ENCODE results near the gene PRSS50. TPM values are rescaled to one million over a fixed set of nuclear protein-coding genes. Genes with fewer than 3 reads are reported as not detected.

PRSS50 gene
- polyA plus RNA-seq, 1 of the 3 experiments (the other 2 are of a cell fraction) = not detected

- CTCF ChIA-PET = interaction anchor here (1.2 kb wide), 1 partner anchor 190 kb away, joined by 3 read pairs; no protein-coding TSS in a partner anchor
- TF ChIP-seq USF1 (IDR thresholded peaks at IDR 0.05; ENCODE audit: borderline replicate concordance, low read depth) (no peak), ZBTB33 (IDR thresholded peaks at IDR 0.05; ENCODE audit: borderline replicate concordance, low read depth) (no peak), NFIC (IDR thresholded peaks at IDR 0.05; ENCODE audit: borderline replicate concordance) (no peak), RXRA (IDR thresholded peaks at IDR 0.05; ENCODE audit: borderline replicate concordance, low read depth) (no peak), RFX5 (IDR thresholded peaks at IDR 0.05; ENCODE audit: low read length) (no peak), CHD2 (IDR thresholded peaks at IDR 0.05; ENCODE audit: low read length, partially characterized antibody) (no peak), RCOR1 (IDR thresholded peaks at IDR 0.05; ENCODE audit: low read length) (no peak), FOXJ3 (CRISPR knock-in tag; IDR thresholded peaks at IDR 0.05) (no peak), YY1 (IDR thresholded peaks at IDR 0.05; ENCODE audit: low read depth) (no peak), JUND (IDR thresholded peaks at IDR 0.05) (no peak), MXI1 (IDR thresholded peaks at IDR 0.05; ENCODE audit: low read depth, low read length) (no peak), FOSL2 (IDR thresholded peaks at IDR 0.05; ENCODE audit: borderline replicate concordance, low read depth) (no peak), RAD21 (IDR thresholded peaks at IDR 0.05; ENCODE audit: low read length) (no peak)
- TF ChIP-seq, protein P1, sequence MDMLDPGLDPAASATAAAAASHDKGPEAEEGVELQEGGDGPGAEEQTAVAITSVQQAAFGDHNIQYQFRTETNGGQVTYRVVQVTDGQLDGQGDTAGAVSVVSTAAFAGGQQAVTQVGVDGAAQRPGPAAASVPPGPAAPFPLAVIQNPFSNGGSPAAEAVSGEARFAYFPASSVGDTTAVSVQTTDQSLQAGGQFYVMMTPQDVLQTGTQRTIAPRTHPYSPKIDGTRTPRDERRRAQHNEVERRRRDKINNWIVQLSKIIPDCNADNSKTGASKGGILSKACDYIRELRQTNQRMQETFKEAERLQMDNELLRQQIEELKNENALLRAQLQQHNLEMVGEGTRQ (IDR thresholded peaks at IDR 0.05; ENCODE audit: borderline replicate concordance, low read depth, low read length) = no peak
- TF ChIP-seq, protein P2, sequence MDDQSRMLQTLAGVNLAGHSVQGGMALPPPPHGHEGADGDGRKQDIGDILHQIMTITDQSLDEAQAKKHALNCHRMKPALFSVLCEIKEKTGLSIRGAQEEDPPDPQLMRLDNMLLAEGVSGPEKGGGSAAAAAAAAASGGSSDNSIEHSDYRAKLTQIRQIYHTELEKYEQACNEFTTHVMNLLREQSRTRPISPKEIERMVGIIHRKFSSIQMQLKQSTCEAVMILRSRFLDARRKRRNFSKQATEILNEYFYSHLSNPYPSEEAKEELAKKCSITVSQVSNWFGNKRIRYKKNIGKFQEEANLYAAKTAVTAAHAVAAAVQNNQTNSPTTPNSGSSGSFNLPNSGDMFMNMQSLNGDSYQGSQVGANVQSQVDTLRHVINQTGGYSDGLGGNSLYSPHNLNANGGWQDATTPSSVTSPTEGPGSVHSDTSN (IDR thresholded peaks at IDR 0.05) = no peak
- TF ChIP-seq, protein P3, sequence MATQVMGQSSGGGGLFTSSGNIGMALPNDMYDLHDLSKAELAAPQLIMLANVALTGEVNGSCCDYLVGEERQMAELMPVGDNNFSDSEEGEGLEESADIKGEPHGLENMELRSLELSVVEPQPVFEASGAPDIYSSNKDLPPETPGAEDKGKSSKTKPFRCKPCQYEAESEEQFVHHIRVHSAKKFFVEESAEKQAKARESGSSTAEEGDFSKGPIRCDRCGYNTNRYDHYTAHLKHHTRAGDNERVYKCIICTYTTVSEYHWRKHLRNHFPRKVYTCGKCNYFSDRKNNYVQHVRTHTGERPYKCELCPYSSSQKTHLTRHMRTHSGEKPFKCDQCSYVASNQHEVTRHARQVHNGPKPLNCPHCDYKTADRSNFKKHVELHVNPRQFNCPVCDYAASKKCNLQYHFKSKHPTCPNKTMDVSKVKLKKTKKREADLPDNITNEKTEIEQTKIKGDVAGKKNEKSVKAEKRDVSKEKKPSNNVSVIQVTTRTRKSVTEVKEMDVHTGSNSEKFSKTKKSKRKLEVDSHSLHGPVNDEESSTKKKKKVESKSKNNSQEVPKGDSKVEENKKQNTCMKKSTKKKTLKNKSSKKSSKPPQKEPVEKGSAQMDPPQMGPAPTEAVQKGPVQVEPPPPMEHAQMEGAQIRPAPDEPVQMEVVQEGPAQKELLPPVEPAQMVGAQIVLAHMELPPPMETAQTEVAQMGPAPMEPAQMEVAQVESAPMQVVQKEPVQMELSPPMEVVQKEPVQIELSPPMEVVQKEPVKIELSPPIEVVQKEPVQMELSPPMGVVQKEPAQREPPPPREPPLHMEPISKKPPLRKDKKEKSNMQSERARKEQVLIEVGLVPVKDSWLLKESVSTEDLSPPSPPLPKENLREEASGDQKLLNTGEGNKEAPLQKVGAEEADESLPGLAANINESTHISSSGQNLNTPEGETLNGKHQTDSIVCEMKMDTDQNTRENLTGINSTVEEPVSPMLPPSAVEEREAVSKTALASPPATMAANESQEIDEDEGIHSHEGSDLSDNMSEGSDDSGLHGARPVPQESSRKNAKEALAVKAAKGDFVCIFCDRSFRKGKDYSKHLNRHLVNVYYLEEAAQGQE (IDR thresholded peaks at IDR 0.05; ENCODE audit: low read depth, low read length) = no peak
- TF ChIP-seq, protein P4, sequence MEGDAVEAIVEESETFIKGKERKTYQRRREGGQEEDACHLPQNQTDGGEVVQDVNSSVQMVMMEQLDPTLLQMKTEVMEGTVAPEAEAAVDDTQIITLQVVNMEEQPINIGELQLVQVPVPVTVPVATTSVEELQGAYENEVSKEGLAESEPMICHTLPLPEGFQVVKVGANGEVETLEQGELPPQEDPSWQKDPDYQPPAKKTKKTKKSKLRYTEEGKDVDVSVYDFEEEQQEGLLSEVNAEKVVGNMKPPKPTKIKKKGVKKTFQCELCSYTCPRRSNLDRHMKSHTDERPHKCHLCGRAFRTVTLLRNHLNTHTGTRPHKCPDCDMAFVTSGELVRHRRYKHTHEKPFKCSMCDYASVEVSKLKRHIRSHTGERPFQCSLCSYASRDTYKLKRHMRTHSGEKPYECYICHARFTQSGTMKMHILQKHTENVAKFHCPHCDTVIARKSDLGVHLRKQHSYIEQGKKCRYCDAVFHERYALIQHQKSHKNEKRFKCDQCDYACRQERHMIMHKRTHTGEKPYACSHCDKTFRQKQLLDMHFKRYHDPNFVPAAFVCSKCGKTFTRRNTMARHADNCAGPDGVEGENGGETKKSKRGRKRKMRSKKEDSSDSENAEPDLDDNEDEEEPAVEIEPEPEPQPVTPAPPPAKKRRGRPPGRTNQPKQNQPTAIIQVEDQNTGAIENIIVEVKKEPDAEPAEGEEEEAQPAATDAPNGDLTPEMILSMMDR (IDR thresholded peaks at IDR 0.05) = no peak
- Histone ChIP-seq H3K27ac (ENCODE audit: low read depth in 2 of 2, low read length in 1 of 2) (no peak overlapping the region), H3K36me3 (replicated peaks in 1 of 2; ENCODE audit: control insufficient read depth in 1 of 2, insufficient read depth in 2 of 2, low read length in 1 of 2) (no peaks in the 10 kb centered on the region), H4K20me1 (ENCODE audit: insufficient read depth) (no peaks in the 10 kb centered on the region), H3K9ac (no peak overlapping the region), H3K4me3 (ENCODE audit: low read depth in 2 of 2, low read length in 1 of 2) (no peak overlapping the region), H3K4me2 (no peak overlapping the region), H3K9me2 (no peaks in the 10 kb centered on the region), H3K9me3 (no peaks in the 10 kb centered on the region), H2AFZ (ENCODE audit: low read depth) (no peak overlapping the region), H3F3A (replicated peaks; ENCODE audit: insufficient read depth) (no peaks in the 10 kb centered on the region), H3K4me1 (ENCODE audit: control insufficient read depth in 1 of 2, insufficient read depth in 2 of 2, low read depth in 1 of 2, low read length in 1 of 2) (no peaks in the 10 kb centered on the region), H3K79me2 (ENCODE audit: insufficient read depth) (no peaks in the 10 kb centered on the region), H3K27me3 (ENCODE audit: insufficient read depth) (no peaks in the 10 kb centered on the region; the same call in 1 of the 2 replicates)
- no peak for DNase-seq
- 77% methylated on average over 16 of the region's 31 CpGs for WGBS (ENCODE audit: low lambda C conversion rate)
- POLR2A ChIA-PET = no interaction called here
These were observed 39.0 kb upstream of the PRSS50 start for GRCh38 chr3:46756642-46757041.
